OCI-M2 (cell line): ENCODE results near the gene CD300LG.
"Not testable (repeated sequence)": the region's sequence is repeated elsewhere in the genome, so short reads cannot be mapped to it uniquely, and the experiment has no call there.

ENCODE experiments used
- DNase-seq: peaks from one replicate; lab custom pipeline; 2025; ENCODE audit not compliant: unreplicated experiment; lab: John Stamatoyannopoulos, UW

The CD300LG gene

GRCh38 chr17:43852571-43852970 is 5.6 kb downstream of the CD300LG start:
- DNase-seq = no peak

- DNase-seq = no peak
These were observed 6.6 kb downstream of the CD300LG start for GRCh38 chr17:43853546-43853945.

DNA sequence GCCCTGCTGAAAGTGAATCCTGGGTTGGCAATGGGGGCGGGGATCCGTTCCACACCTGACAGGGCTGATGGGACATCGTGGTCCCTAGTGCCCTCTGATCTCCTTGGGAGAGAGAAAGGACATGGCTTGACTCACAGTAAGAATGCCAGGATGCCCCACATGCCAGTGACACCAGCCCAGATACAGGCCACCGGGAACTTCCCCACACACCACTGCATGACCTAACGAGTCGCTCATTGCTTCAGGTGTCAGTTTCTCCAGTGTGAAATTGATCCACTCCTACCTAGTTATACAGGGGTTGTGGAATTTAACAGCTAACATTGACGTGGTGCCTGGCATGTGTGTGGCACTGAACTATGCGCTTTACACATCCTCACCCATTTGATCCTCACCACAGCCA is 7.5 kb downstream of the CD300LG start:
- DNase-seq = no peak

GRCh38 chr17:43855061-43855460 is 8.1 kb downstream of the CD300LG start:
- DNase-seq = no peak

GRCh38 chr17:43856141-43856540 is 9.2 kb downstream of the CD300LG start:
- no peak for DNase-seq

GRCh38 chr17:43857141-43857540 is 10.2 kb downstream of the CD300LG start:
- no peak for DNase-seq

DNA sequence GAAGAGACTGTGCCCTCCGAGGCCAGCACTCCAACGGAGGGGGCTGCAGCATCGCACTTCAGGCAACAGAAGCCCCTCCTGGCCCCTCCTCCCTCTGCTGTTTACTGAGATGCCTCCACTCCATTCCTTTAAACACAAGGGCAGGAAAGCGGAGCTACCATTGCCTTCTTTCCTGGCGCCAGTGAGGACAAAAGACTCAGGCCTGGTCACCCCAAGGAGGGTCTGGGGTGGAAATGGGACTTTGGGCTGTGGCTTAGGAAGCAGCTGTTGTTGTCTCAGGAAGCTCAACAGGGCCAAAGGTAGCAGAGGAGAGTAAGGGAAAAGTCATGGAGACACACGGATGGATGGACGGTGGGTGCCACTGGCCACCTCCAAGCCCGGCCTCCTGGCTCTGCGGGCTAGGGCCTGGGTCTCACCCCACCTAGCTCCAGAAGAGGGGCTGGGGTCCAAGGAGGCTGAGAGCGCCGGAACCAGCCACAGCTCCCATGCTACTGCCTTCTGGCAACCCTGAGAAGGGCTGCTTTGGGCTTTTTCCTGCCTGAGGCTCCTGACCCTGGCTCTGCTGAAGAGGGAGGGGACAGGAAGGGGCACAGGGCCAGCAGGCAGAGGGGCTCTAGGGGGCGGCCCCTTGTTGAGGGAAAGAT is 11.1 kb downstream of the CD300LG start:
- DNase-seq = no peak

DNA sequence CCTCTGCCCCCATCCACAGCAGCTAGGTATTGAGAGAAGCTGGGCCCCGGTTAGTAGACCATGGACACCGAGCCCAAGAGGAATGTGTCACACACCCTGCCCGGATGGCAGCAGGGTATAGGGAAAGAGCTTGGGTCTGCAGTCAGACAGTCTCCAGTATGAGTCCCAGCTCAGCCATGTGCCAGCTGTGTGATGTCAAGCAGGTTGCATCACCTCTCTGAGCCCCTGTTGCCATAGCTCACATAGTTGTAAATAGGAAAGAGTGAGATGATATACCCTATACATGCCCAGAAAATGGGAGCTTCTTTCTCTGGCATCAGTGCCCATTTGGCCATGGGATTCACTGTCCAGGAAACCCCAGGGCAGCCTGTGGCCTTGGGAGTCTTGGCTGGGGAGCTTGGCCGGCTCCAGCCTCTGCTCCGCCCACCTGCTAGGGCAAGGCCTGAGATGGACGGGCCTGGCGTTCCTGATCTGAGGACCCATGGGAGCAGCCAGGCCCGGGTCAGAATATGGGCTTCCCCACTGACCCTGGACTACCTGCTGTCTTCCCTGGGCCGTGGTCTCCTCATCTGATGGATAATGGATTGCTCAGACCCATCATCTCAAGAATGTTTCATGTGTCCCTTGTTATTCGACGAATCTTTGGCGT is 13.2 kb downstream of the CD300LG start:
- no peak for DNase-seq

- DNase-seq = no peak
These were observed 14.1 kb downstream of the CD300LG start for GRCh38 chr17:43860927-43861622.

- DNase-seq = no peak
These were observed 15.0 kb downstream of the CD300LG start for GRCh38 chr17:43861960-43862359.

DNA sequence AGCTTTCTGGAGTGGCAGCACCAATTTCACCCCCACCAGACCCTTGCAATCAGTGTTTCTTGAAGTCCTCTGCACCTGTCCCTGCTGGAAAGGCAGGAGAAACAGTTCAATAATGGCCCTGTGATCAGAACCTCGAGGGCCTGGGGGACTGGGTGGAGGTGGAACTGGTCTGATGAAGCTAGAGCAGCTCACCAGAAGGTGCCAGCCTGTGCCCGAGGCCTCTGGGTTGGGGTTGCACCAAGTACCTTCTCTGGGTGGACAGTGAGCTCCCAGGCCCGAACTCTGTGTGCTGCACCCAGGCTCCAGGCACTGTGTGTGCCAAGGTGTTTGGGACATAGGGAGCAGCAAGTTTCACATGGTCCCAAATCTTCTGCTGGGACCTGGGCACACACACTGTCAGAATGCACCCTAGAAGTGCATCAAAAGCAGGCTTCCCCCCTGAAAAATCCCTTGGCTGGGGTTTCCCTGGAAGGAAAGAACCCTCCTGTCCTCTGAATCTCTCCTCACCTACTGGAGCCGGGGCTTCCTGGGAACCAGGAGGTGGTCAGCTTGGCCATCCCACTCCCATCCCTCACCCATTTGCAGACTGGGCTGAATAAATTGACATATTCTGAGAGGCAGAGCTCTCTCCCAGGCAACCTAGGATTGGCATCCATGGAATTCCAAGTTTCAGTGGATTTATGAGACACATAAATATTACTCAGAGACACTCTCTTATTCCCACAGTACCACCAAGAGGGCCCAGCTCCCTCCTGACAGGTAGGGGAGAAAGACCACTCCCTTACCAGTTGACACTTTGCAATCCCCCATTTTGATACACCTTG is 17.4 kb downstream of the CD300LG start:
- no peak for DNase-seq

- DNase-seq = no peak
These were observed 21.4 kb downstream of the CD300LG start for GRCh38 chr17:43868226-43868994.

GRCh38 chr17:43869031-43869430 is 22.1 kb downstream of the CD300LG start:
- DNase-seq = not testable (repeated sequence)

DNA sequence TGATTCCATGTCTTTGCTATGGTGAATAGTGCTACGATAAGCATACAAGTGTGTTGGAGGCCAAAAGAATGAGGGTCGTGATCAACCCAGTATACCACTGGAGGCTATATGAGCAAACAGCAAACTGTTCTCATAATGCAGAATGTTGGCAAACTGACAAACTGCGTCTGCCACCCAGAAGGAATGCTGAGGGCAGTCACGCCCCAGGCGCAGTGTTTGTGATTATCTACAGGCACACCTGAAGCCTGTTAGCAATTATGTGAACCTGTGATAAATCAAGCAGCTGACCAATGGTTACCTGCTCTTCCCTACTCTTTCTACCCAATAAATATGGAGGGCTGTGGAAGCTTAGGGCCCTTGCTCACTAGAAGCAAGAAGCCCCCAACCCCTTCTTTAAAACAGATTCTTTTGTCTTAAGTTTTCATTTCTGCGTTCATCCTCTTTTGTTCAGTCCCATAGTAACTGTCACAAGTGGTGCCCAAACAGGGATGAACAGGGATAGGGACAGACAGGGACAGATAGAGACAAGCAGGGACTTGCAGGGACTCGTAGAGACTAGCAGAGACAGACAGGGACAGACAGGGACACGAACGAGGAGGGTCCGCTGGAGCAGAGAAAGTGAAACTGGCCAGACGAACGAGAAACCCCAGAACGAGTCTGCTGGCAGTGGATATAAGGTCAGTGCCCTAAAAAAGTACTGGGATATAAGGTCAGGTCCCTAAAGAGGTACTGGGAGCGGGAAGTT is 25.1 kb downstream of the CD300LG start:
- no peak for DNase-seq

- no peak for DNase-seq
These were observed 26.1 kb downstream of the CD300LG start for GRCh38 chr17:43873091-43873490.

DNA sequence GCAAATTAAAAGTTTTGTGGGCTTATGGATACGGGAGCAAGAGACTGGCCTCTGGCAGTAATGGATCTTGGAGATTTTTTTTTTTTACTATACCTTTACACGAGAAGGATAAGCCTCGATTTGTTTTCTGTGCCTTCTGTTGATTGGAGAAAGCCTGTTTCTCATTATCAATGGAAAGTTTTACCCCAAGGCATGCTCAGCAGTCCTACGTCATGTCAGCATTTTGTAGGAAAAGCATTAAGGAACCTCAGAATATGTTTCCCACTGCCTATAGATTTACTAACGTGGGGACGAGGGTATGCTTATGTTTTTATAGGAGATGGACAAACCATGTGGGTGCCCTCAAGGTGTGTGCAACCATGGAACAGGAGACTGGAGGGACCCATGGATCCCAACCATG is 26.8 kb downstream of the CD300LG start:
- no peak for DNase-seq

DNA sequence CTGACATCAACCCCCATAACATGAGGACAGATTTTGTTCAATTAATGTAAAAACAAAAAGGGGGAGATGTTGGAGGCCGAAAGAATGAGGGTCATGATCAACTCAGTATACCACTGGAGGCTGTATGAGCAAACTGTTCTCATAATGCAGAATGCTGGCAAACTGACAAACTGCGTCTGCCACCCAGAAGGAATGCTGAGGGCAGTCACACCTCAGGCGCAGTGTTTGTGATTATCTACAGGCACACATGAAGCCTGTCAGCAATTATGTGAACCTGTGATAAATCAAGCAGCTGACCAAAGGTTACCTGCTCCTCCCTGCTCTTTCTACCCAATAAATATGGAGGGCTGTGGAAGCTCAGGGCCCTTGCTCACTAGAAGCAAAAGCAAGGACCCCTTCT is 27.3 kb downstream of the CD300LG start:
- DNase-seq = no peak

DNA sequence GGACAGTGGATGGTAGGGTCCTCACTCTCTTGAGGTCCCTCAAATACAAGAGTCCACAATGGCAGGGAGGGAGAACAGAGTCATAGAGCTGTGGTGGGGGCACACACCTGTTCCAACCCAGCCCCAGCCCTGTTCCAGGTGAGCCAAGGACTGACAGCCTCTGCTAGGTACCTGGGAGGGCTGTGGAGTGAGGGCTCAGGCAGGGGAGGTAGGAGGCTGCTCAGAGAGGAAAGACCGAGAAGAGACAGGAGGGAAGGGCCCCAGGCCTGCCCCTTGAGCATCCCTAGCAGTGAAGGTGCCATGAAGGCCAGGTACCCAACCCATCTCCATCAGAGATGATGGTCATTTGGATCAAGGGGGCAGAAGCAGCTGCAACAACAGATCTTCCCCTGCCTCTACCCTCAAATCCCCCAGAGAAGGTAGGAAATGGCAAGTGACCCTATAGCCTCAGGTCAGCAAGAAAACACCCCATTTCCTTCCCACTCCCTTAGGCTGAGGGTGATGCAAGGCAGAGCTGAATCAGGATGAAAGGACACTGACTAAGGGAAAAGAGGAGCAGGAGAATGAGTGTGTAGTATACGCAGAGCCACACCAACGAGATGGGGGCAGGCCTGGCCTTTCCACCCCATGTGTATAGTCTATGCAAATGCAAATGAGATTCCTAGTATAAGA is 28.6 kb downstream of the CD300LG start:
- no peak for DNase-seq

- no peak for DNase-seq
These were observed 30.1 kb downstream of the CD300LG start for GRCh38 chr17:43877031-43877430.
